ENCODE results near the gene CKS2.

Gene CKS2

GRCh38 chr9:89351584-89352300 lies 40.7 kb downstream of the CKS2 start:
- no peak for DNase-seq

GRCh38 chr9:89352451-89352850 lies 41.5 kb downstream of the CKS2 start:
- DNase-seq: no peak

- no peak for DNase-seq
These were observed 42.1 kb downstream of the CKS2 start for GRCh38 chr9:89352874-89353649.

GRCh38 chr9:89353989-89354388 lies 43.0 kb downstream of the CKS2 start:
- no peak for DNase-seq

- DNase-seq: no peak
These were observed 43.5 kb downstream of the CKS2 start for GRCh38 chr9:89354471-89354870.

- no peak for DNase-seq
These were observed 45.8 kb downstream of the CKS2 start for GRCh38 chr9:89356782-89357181.

DNA sequence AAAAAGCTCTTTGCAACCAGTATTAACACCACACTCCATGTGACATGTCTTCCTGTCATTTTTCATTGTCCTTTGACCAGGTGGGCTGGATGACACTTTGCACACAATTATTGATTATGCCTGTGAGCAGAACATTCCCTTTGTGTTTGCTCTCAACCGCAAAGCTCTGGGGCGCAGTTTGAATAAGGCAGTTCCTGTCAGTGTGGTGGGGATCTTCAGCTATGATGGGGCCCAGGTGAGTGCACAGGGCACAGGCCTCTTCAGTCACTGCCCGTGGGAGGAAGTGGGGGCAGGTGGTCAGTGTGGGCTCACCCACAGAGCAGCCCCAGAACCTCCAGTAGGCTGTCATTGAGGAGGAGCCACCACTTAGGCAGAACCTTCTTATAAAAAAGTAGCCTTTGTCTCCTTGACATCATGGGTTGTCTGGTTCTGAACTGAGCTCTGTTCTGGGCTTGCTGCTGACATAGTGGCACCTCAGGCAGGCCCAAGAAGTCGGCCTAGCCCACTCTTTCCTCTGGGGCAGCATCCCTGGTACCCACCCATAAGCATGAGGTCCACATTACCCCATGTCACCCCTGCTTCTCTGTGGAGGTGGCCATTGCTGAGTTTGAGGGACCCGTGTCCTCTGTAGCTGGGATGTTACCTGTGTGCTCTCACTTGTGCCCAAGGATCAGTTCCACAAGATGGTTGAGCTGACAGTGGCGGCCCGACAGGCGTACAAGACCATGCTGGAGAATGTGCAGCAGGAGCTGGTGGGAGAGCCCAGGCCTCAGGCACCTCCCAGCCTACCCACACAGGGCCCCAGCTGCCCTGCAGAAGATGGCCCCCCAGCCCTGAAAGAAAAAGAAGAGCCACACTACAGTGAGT lies 46.6 kb downstream of the CKS2 start:
- DNase-seq: no peak

DNA sequence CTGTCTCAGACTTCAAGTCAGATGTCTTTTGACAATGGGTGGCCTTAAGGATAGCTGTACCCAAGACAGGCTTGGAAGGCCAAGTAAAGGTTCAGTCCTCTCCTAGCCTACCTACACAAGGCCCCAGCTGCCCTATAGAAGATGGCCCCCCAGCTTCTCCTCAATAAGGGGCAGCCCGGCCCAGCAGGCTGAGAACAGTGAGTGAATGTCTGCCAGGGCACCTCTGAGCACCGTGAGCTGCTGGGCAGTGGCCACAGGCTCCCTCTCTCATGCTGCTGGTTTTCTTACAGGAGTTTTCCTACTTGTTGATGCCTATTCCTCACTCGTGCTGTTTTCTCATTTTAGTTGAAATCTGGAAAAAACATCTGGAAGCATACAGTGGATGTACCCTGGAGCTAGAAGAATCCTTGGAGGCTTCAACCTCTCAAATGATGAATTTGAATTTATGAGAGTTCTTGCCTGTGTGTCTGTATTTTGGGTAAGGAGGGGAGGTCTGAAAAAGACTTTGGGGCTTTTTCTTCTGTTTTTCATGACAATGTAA lies 47.5 kb downstream of the CKS2 start:
- DNase-seq: no peak

- no peak for DNase-seq
These were observed 48.0 kb downstream of the CKS2 start for GRCh38 chr9:89358985-89359384.

DNA sequence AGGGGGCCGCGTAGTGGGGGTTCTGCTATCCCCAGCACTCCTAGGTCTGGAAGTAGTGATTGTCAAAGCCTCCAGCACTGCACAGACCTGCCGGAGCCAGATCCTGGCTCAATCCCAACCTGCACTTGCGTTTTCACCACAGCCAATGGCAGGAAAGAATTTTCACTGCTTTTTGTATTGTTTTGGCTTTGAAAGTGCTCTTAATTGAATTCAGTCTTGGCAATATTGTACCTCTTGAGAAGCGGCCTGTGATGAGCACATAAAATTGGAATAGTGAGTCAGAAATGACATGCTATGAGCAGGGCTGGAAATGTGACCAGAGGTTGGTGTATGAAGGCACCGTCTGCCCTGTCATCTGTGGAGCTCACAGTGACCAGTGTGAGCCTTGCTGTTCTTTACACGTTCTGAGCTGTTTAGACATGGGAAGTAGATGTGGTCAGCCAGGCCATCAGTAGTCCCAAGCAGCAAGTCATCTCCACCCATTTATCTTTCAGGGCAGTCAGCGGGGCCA lies 48.8 kb downstream of the CKS2 start:
- no peak for DNase-seq

DNA sequence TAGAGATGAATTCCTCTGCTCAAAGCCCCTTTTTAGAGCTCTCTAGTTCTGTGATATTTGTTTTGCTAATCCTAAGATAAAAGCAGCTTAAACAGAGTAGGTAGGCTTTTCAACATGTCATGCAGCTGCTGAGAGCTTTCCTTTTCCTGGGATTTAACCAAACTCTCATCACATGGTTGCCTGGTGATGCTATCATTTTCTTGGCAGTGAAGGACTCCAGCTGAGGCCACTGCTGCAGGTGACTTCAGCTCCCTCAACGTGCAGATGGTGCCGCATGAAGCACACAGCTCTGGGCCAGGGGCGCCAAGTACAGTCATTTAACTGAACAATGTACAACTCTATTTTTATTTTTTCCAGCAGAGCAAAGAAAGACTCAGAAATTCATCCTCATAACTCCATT lies 49.5 kb downstream of the CKS2 start:
- DNase-seq: no peak

- no peak for DNase-seq
These were observed 50.0 kb downstream of the CKS2 start for GRCh38 chr9:89361031-89361430.

DNA sequence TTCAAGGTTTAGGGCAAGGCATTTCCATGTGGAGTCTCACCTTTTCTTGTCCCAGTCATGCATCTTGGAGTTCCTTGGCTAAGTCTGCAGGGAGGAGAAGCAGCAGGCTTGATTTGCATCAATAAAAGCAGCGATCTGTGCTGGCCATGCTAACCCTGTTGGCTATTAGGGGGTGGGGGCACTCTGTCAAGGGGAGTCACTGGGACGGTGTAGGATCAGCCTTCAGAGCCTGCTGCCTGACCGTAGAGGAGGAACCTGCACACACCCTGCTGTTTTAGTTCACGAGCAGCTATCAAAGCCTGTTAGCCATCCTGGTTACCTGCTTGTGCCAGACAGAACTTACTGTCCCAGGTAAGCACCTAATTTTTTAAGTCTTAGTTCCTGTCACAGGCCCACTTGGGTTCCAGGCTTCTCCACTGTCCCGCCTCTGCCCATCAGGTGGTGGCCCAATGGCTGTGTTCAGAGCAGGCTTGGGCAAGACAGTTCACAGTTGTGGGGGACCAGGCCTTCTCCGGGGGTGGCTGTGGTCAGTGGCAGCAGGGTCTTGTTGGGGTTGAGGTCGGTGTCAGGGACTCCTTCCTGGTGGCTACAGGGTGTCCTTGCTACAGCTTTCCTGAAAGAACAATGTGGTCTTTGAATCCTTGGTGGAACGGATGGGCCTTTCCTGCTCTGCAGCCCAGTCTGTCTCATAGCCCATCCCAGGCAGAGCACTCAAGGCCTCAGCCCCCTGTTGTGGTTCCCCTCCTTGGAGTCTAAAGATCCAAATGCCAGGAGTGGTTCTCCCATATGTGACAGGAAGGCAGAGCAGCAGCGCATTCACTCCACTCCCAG lies 51.0 kb downstream of the CKS2 start:
- no peak for DNase-seq

- DNase-seq: no peak
These were observed 51.8 kb downstream of the CKS2 start for GRCh38 chr9:89362647-89363310.

DNA sequence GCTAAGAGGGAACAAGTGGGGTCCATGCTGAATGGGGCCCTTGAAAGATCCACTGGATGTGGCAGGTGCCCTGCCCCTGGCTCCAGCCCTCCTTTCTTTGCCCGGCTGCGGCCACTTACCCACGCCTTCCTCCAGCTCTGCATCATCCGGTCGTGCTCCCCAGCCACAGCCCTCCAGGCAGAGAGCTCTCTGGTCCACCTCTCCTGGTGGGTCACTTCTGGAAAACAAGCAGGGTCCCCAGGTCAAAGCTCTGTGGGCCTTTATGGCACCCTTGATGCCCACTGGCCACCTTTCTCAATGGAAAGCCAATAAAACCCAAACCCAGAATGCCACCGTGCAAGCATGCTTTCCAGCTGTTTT lies 52.3 kb downstream of the CKS2 start:
- DNase-seq: no peak

- DNase-seq: no peak
These were observed 53.1 kb downstream of the CKS2 start for GRCh38 chr9:89363921-89364665.

DNA sequence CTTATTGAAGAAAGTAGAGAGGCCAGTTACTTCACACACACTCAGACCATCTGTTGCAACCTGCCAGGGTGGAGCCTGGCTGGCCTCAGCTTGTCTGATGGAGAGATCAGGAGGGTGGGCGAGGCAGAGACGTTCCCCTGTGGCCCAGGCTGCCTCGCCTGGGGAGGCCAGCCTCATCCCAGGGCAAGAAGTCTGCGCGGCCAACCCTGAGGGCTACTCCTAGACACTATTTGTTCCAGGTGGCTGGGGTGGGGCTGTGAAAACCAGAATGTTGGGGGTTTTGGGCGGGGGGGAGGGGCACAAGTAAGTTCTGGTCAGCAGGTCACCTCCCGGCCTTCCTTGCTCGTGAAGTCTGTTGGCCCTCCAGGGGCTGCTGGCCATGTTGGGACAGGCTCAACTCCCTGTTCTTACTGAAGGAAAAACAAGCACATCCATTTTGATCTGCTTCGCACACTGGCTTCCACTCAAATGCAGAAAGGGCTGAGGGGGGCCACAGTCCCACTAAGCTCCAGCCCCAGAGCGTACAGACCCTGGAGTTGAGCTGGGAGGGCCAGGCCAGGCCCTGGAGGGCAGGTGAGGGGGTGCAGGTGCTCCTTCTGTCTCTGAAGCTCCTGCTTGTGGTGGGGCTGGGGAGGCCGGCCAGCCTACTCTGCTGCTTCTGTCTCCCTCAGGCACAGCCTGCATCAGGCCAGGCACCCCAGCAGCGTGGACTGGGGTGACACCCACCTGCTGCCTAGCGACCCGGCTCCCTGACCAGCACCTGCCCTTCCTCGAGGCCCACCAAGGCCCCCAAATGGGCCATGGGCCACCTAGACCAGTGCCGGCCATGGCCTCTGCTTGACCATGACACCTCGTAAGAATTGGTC lies 53.9 kb downstream of the CKS2 start:
- no peak for DNase-seq

DNA sequence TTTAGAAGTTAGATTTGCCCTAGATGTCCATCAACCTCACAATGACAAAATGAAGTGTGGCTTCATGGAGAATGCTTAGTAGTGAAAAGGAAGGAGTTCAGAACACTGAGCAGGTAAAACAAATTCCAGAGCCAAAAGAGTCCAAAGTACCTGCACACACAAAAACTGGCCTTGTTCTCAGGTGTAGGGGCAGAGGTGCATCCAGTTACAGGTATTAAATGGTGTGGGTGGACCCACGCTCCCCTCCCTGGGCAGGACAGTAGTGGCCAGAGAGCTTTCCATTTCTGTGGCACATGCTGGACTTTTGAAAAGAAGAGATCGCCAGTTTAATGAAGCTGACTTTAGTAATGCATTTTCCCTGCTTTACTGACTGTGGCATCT lies 54.5 kb downstream of the CKS2 start:
- DNase-seq: no peak
